A549 (cell line): ENCODE results near the gene EXOSC2. TPM values are rescaled to one million over a fixed set of nuclear protein-coding genes. Genes with fewer than 3 reads are reported as not detected.

Experiments
- ATAC-seq, 2 experiments: fragments of 200-7000 bp in 1 of 2; fragments of >200 bp in 1 of 2; cut with Nextera tagmentation in 1 of 2; cut with Tn5 transposase in 1 of 2; 3 replicates each; pipeline versions ENCODE4 v1.8.0 to v1.9.1; 2018 to 2020; ENCODE audit warnings: mild to moderate bottlenecking in 1 of 2, moderate library complexity in 1 of 2
- CTCF ChIA-PET: fragments of 300-600 bp; sonication (Branson Sonifier 250); formaldehyde crosslinking; extraction: SDS; loops from one replicate; lab custom pipeline; 2021; ENCODE audit warnings: antibody characterized with exemption, inconsistent platforms; lab: Yijun Ruan, JAX
- POLR2A ChIA-PET: fragments of 350-600 bp; formaldehyde crosslinking; extraction: SDS; loops from one replicate; lab custom pipeline; 2021; ENCODE audit warnings: antibody characterized with exemption, inconsistent platforms; lab: Yijun Ruan, JAX
- DNase-seq, 2 experiments: peaks; one replicate each; pipeline versions ENCODE4 v3.0.0 to v3.0.0-alpha.2; 2011 to 2016; ENCODE audit warnings: low read depth in 1 of 2, low spot score in 1 of 2
- FAIRE-seq: peaks from 2 replicates; lab custom pipeline; 2011; peaks lifted over from hg19 to GRCh38; lab: Jason Lieb, UNC
- H3K27ac ChIP-seq, 2 experiments: fragments of >200 bp; sonication (Bioruptor Twin); formaldehyde crosslinking; 3 replicates each; pipeline ENCODE4 v1.5.1; 2016 to 2017
- H3K4me1 ChIP-seq: fragments of >200 bp; sonication (Bioruptor Twin); formaldehyde crosslinking; 3 replicates; pipeline ENCODE4 v1.6.1; 2016
- H3K4me2 ChIP-seq: fragments of >200 bp; sonication (Bioruptor Twin); formaldehyde crosslinking; 3 replicates; pipeline ENCODE4 v1.6.1; 2016
- H3K4me3 ChIP-seq: fragments of >200 bp; sonication (Bioruptor Twin); formaldehyde crosslinking; 3 replicates; pipeline ENCODE4 v1.5.1; 2016
- H3K9me3 ChIP-seq: fragments of >200 bp; sonication (Bioruptor Twin); formaldehyde crosslinking; 3 replicates; pipeline ENCODE4 v1.6.1; 2016
- CBX2 ChIP-seq: fragments of 200-600 bp; sonication (generic); IDR thresholded peaks from 2 replicates; pipeline ENCODE4 v1.6.1; 2016; ENCODE audit warnings: low read depth, mild to moderate bottlenecking, borderline replicate concordance
- CBX8 ChIP-seq: fragments of 200-600 bp; sonication (generic); IDR thresholded peaks from 2 replicates; pipeline ENCODE4 v1.6.1; 2016
- CHD4 ChIP-seq: fragments of 200-600 bp; sonication (generic); IDR thresholded peaks from 2 replicates; pipeline ENCODE4 v1.6.1; 2016; ENCODE audit warnings: antibody characterized with exemption, mild to moderate bottlenecking, borderline replicate concordance
- EHMT2 ChIP-seq: fragments of 200-600 bp; sonication (generic); IDR thresholded peaks from 2 replicates; pipeline ENCODE4 v1.6.1; 2016; ENCODE audit warnings: antibody characterized with exemption, low read depth, mild to moderate bottlenecking, moderate library complexity
- EP300 ChIP-seq, 2 experiments: fragments of >200 bp; sonication (Bioruptor Twin); formaldehyde crosslinking; IDR thresholded peaks; 2 replicates in 1 of 2; 3 replicates in 1 of 2; pipeline ENCODE4 v1.6.1; 2016 to 2017
- FOSL2 ChIP-seq, 2 experiments: fragments of 450-650 bp in 1 of 2; fragments of >200 bp in 1 of 2; sonication (Bioruptor Twin) in 1 of 2; formaldehyde crosslinking; IDR thresholded peaks; 2 replicates each; pipeline versions ENCODE4 v1.5.0 to v1.6.1; 2016 to 2020; ENCODE audit warnings: mild to moderate bottlenecking in 1 of 2, moderate library complexity in 1 of 2
- HEYL ChIP-seq: fragments of 250-450 bp; sonication (Bioruptor Pico); IDR thresholded peaks from 2 replicates; pipeline ENCODE4 v1.8.0; 2021; ENCODE audit warnings: mild to moderate bottlenecking, moderate library complexity
- HOXA7 ChIP-seq: fragments of 250-450 bp; sonication (Bioruptor Pico); IDR thresholded peaks from 2 replicates; pipeline ENCODE4 v1.5.0; 2020; ENCODE audit warnings: mild to moderate bottlenecking, moderate library complexity
- HOXB13 ChIP-seq: fragments of 250-450 bp; sonication (Bioruptor Pico); IDR thresholded peaks from 2 replicates; pipeline ENCODE4 v1.5.0; 2020; ENCODE audit warnings: low read depth, mild to moderate bottlenecking, moderate library complexity
- JUNB ChIP-seq: fragments of >200 bp; sonication (Bioruptor Twin); formaldehyde crosslinking; IDR thresholded peaks from 2 replicates; pipeline ENCODE4 v1.6.1; 2016
- MAZ ChIP-seq: fragments of 150-350 bp; IDR thresholded peaks from 2 replicates; pipeline ENCODE4 v1.6.1; 2014; ENCODE audit warnings: antibody characterized with exemption, low read depth, low read length, borderline replicate concordance
- MYC ChIP-seq: IDR thresholded peaks from 2 replicates; pipeline ENCODE4 v1.6.1; 2012; ENCODE audit warnings: mild to moderate bottlenecking, inconsistent platforms, low read length, improper control_type of control experiment, borderline replicate concordance
- NFE2L2 ChIP-seq: fragments of 150-350 bp; conservative IDR thresholded peaks from 2 replicates; pipeline ENCODE4 v1.6.1; 2014; ENCODE audit warnings: low read length
- NR3C1 ChIP-seq: fragments of >200 bp; sonication (Bioruptor Twin); formaldehyde crosslinking; IDR thresholded peaks from 3 replicates; pipeline ENCODE4 v1.6.1; 2017
- POLR2A ChIP-seq: IDR thresholded peaks from 2 replicates; pipeline ENCODE4 v1.6.1; 2012; ENCODE audit warnings: mild to moderate bottlenecking, low read length
- POLR2AphosphoS2 ChIP-seq: conservative IDR thresholded peaks from 2 replicates; pipeline ENCODE4 v1.6.1; 2012; ENCODE audit warnings: low read length, improper control_type of control experiment, inconsistent platforms
- SMC3 ChIP-seq: fragments of >200 bp; sonication (Bioruptor Twin); formaldehyde crosslinking; IDR thresholded peaks from 3 replicates; pipeline ENCODE4 v1.6.1; 2018; ENCODE audit warnings: inconsistent platforms
- TFCP2L1 ChIP-seq: fragments of 250-450 bp; sonication (Bioruptor Pico); IDR thresholded peaks from 2 replicates; pipeline ENCODE4 v1.5.0; 2021; ENCODE audit warnings: mild to moderate bottlenecking
- TP53 ChIP-seq: fragments of 250-450 bp; sonication (Bioruptor Pico); IDR thresholded peaks from 2 replicates; pipeline ENCODE4 v1.5.0; 2021; ENCODE audit warnings: mild to moderate bottlenecking, moderate library complexity
- ZC3H11A ChIP-seq: fragments of 450-650 bp; IDR thresholded peaks from 2 replicates; pipeline ENCODE4 v1.6.1; 2014; ENCODE audit warnings: antibody characterized with exemption, mild to moderate bottlenecking
- ZFP36 ChIP-seq: fragments of 450-650 bp; IDR thresholded peaks from 2 replicates; pipeline ENCODE4 v1.6.1; 2014; ENCODE audit warnings: borderline replicate concordance; ENCODE audit not compliant: partially characterized antibody
- ZSCAN20 ChIP-seq: fragments of 250-450 bp; sonication (Bioruptor Pico); IDR thresholded peaks from 2 replicates; pipeline ENCODE4 v1.8.0; 2022; ENCODE audit warnings: mild to moderate bottlenecking, moderate library complexity
- WGBS: methylation state at CpG from one replicate; pipeline ENCODE4 v1.1.6; 2017; ENCODE audit errors: missing lambda C conversion rate; 5-methylcytosine and 5-hydroxymethylcytosine counted together
- polyA plus RNA-seq, 4 experiments: library from polyadenylated mRNA; depleted of rRNA in 3 of 4; stranded (reverse); fragments of >200 nt; fragmentation: RNase III in 1 of 4; extraction: RNeasy Plus Mini Kit Qiagen cat#74134 plus additional on column Dnase treatment in 1 of 4; gene quantifications; 2 replicates in 3 of 4; 3 replicates in 1 of 4; pipeline ENCODE4 v1.2.3, GENCODE V29; 2011 to 2017
- TF ChIP-seq, protein P1 (sequence below): IDR thresholded peaks from 2 replicates; pipeline ENCODE4 v1.6.1; 2012; ENCODE audit warnings: low read depth, borderline replicate concordance
- TF ChIP-seq, protein P2 (sequence below): fragments of >200 bp; sonication (Bioruptor Twin); formaldehyde crosslinking; IDR thresholded peaks from 2 replicates; pipeline ENCODE4 v1.6.1; 2016
- TF ChIP-seq, protein P3 (sequence below): fragments of 150-350 bp; IDR thresholded peaks from 2 replicates; pipeline ENCODE4 v1.6.1; 2014; ENCODE audit warnings: low read depth, mild to moderate bottlenecking, low read length
- TF ChIP-seq, protein P4 (sequence below): IDR thresholded peaks from 2 replicates; pipeline ENCODE4 v1.6.1; 2012
- TF ChIP-seq, protein P5 (sequence below): fragments of >200 bp; sonication (Bioruptor Twin); formaldehyde crosslinking; IDR thresholded peaks from 3 replicates; pipeline ENCODE4 v1.5.1; 2016
- TF ChIP-seq, protein P6 (sequence below): fragments of 250-450 bp; sonication (Bioruptor Pico); IDR thresholded peaks from 2 replicates; pipeline ENCODE4 v1.5.0; 2020; ENCODE audit warnings: low read depth, mild to moderate bottlenecking, moderate library complexity

EXOSC2 gene
- polyA plus RNA-seq, 2 of the 4 experiments (the other 2 are of a cell fraction) = 96.8 to 101 TPM

DNA sequence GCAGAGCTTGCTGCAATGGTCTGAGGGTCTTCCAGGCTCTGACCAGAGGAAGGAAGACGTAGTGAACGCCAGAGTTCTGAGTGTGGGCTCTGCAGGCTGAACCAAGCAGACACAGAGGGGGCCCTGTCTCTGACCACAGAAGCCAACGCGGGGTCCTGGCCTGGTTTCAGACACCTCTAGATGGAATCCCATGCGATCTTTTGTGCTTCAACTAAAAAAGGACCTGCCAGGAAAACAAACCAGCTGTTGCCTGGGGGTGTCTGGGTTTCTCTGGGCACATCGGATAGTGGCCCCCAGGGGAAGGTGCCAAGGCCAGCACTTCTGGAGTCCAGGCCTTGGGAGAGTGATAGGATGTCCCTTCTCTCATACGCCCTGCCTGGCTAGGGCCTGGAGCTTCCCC, 16.3 kb upstream of the EXOSC2 start:
- Histone ChIP-seq H3K4me2 (no peak overlapping the region), H3K27ac (no peak overlapping the region), H3K9me3 (no peaks in the 10 kb centered on the region), H3K4me3 (no peak overlapping the region), H3K4me1 (peaks cover 5% of the 10 kb centered on the region; the same call in 2 of the 3 replicates)
- WGBS = 76% methylated on average over 5 of the region's 7 CpGs
- ChIA-PET POLR2A (no interaction called here), CTCF (interaction anchor here (1.0 to 15.9 kb wide), 2 partner anchors 16 to 213 kb away, joined by 4 to 453 read pairs; partner anchors contain the start of gene EXOSC2)
- no peak for DNase-seq
- no peak for FAIRE-seq
- ATAC-seq = no peak
- TF ChIP-seq, protein P1, sequence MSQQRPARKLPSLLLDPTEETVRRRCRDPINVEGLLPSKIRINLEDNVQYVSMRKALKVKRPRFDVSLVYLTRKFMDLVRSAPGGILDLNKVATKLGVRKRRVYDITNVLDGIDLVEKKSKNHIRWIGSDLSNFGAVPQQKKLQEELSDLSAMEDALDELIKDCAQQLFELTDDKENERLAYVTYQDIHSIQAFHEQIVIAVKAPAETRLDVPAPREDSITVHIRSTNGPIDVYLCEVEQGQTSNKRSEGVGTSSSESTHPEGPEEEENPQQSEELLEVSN = no peak
- TF ChIP-seq TP53 (CRISPR knock-in tag) (no peak), JUNB (no peak), MYC (no peak), TFCP2L1 (CRISPR knock-in tag) (no peak), MAZ (no peak), HEYL (CRISPR knock-in tag) (no peak), POLR2AphosphoS2 (no peak), EHMT2 (no peak), NR3C1 (no peak)
- TF ChIP-seq, protein P2, sequence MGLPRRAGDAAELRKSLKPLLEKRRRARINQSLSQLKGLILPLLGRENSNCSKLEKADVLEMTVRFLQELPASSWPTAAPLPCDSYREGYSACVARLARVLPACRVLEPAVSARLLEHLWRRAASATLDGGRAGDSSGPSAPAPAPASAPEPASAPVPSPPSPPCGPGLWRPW = no peak
- TF ChIP-seq, protein P3, sequence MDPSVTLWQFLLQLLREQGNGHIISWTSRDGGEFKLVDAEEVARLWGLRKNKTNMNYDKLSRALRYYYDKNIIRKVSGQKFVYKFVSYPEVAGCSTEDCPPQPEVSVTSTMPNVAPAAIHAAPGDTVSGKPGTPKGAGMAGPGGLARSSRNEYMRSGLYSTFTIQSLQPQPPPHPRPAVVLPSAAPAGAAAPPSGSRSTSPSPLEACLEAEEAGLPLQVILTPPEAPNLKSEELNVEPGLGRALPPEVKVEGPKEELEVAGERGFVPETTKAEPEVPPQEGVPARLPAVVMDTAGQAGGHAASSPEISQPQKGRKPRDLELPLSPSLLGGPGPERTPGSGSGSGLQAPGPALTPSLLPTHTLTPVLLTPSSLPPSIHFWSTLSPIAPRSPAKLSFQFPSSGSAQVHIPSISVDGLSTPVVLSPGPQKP = no peak

DNA sequence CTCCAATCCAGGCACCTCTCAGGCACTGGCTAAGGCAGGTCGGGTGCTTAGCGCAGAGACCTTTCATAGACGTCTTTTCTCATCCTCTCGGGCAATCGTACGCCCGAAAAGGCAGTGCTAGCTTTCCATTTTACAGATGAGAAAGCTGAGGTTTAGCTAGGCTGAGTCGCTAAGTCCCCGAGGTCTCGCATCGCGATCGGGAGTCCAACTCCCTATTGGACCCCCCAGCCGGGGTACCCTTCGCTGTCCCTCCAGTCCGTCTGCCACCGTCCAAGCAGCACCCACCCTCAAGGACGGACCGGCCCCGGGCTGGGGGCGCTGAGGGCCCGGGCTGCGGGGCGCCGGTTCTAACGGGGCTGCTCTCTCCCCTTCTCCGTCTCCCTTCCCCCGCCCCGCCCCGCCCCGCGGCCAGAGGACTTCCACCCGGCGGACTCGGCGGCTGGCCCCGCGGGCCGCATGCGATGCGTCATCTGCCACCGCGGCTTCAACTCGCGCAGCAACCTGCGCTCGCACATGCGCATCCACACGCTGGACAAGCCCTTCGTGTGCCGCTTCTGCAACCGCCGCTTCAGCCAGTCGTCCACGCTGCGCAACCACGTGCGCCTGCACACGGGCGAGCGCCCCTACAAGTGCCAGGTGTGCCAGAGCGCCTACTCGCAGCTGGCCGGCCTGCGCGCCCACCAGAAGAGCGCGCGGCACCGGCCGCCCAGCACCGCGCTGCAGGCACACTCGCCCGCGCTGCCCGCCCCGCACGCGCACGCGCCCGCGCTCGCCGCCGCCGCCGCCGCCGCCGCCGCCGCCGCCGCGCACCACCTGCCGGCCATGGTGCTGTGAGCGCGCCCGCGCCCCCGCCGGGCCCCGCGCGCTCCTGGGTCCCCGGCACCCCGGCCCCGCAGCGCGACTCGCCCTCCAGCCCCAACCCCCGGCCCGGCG, 12.5 kb upstream of the EXOSC2 start:
- Histone ChIP-seq H3K4me3 (peak overlapping the region; percentile 85), H3K4me2 (peak overlapping the region; percentile 100), H3K9me3 (peaks cover 8% of the 10 kb centered on the region; the same call in 2 of the 3 replicates), H3K4me1 (peaks cover 6% of the 10 kb centered on the region; the same call in 2 of the 3 replicates), H3K27ac (peak overlapping the region; percentile 92)
- 20% methylated on average over 19 of the region's 116 CpGs for WGBS
- ChIA-PET POLR2A (interaction anchor here (1.3 to 1.8 kb wide), 2 partner anchors 9 to 12 kb away, joined by 4 read pairs; partner anchors contain the start of gene EXOSC2), CTCF (interaction anchor here (1.1 to 15.9 kb wide), 11 partner anchors 19 to 244 kb away, joined by 3 to 453 read pairs (median 8); no protein-coding TSS in a partner anchor)
- ATAC-seq (peak; percentile 78 to 80), FAIRE-seq (no peak), DNase-seq (peak; percentile 93 to 95)
- TF ChIP-seq ZFP36 (no peak), EHMT2 (no peak), TP53 (CRISPR knock-in tag) (no peak), SMC3 (no peak), CBX2 (no peak), EP300 (IDR thresholded peaks at IDR 0.05) (no peak), HOXA7 (CRISPR knock-in tag) (no peak), FOSL2 (IDR thresholded peaks at IDR 0.05) (no peak), FOSL2 (CRISPR knock-in tag; IDR thresholded peaks at IDR 0.05) (peak; percentile 84), ZC3H11A (no peak), MAZ (no peak), ZSCAN20 (no peak), POLR2A (peak; percentile 91), HOXB13 (CRISPR knock-in tag) (no peak), CHD4 (no peak), NFE2L2 (no peak), CBX8 (no peak)
- TF ChIP-seq, protein P4, sequence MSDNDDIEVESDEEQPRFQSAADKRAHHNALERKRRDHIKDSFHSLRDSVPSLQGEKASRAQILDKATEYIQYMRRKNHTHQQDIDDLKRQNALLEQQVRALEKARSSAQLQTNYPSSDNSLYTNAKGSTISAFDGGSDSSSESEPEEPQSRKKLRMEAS = peak; percentile 92
- TF ChIP-seq, protein P3 = no peak
- TF ChIP-seq, protein P5, sequence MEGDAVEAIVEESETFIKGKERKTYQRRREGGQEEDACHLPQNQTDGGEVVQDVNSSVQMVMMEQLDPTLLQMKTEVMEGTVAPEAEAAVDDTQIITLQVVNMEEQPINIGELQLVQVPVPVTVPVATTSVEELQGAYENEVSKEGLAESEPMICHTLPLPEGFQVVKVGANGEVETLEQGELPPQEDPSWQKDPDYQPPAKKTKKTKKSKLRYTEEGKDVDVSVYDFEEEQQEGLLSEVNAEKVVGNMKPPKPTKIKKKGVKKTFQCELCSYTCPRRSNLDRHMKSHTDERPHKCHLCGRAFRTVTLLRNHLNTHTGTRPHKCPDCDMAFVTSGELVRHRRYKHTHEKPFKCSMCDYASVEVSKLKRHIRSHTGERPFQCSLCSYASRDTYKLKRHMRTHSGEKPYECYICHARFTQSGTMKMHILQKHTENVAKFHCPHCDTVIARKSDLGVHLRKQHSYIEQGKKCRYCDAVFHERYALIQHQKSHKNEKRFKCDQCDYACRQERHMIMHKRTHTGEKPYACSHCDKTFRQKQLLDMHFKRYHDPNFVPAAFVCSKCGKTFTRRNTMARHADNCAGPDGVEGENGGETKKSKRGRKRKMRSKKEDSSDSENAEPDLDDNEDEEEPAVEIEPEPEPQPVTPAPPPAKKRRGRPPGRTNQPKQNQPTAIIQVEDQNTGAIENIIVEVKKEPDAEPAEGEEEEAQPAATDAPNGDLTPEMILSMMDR = no peak
- TF ChIP-seq, protein P1 = peak; percentile 73; the same call in 1 of the 2 replicates
- TF ChIP-seq, protein P6, sequence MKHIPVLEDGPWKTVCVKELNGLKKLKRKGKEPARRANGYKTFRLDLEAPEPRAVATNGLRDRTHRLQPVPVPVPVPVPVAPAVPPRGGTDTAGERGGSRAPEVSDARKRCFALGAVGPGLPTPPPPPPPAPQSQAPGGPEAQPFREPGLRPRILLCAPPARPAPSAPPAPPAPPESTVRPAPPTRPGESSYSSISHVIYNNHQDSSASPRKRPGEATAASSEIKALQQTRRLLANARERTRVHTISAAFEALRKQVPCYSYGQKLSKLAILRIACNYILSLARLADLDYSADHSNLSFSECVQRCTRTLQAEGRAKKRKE (CRISPR knock-in tag) = peak; percentile 17; the same call in 1 of the 2 replicates
